GM12878 (cell line): ENCODE measurements around the gene FPGS. TPM values are rescaled to one million over a fixed set of nuclear protein-coding genes. Genes with fewer than 3 reads are reported as not detected.

ENCODE experiments used
- ATF2 ChIP-seq: IDR thresholded peaks from 2 replicates; pipeline ENCODE4 v1.6.1; 2012; ENCODE audit warnings: low read length, inconsistent platforms
- ATF7 ChIP-seq: fragments of 450-650 bp; IDR thresholded peaks from 2 replicates; pipeline ENCODE4 v1.6.1; 2016; ENCODE audit warnings: low read depth, mild to moderate bottlenecking
- CBFB ChIP-seq: IDR thresholded peaks from 2 replicates; pipeline ENCODE4 v1.6.1; 2016; ENCODE audit warnings: antibody characterized with exemption, low read depth
- DPF2 ChIP-seq: fragments of 450-650 bp; IDR thresholded peaks from 2 replicates; pipeline ENCODE4 v1.6.1; 2017; ENCODE audit warnings: mild to moderate bottlenecking
- EGR1 ChIP-seq, 2 experiments: IDR thresholded peaks; 1 replicate in 1 of 2; 2 replicates in 1 of 2; pipeline ENCODE4 v1.6.1; 2011 to 2012; ENCODE audit warnings: low read depth in 2 of 2, low read length in 2 of 2, borderline replicate concordance in 1 of 2, mild to moderate bottlenecking in 1 of 2, moderate library complexity in 1 of 2
- EP300 ChIP-seq, 2 experiments: fragments of 150-350 bp in 1 of 2; IDR thresholded peaks; 2 replicates each; pipeline ENCODE4 v1.6.1; 2011 to 2012; ENCODE audit warnings: low read depth in 2 of 2, low read length in 2 of 2, borderline replicate concordance in 1 of 2, improper control_type of control experiment in 1 of 2, inconsistent platforms in 1 of 2; ENCODE audit not compliant: control insufficient read depth in 1 of 2
- HDGF ChIP-seq: fragments of 450-650 bp; IDR thresholded peaks from 2 replicates; pipeline ENCODE4 v1.6.1; 2016; ENCODE audit warnings: antibody characterized with exemption
- MXI1 ChIP-seq: fragments of 150-350 bp; IDR thresholded peaks from 2 replicates; pipeline ENCODE4 v1.6.1; 2011; ENCODE audit warnings: low read depth, mild to moderate bottlenecking, inconsistent platforms, low read length, improper control_type of control experiment
- MYB ChIP-seq: fragments of 150-350 bp; IDR thresholded peaks from 2 replicates; pipeline ENCODE4 v1.6.1; 2014; ENCODE audit warnings: mild to moderate bottlenecking, low read depth, low read length, borderline replicate concordance
- NBN ChIP-seq: fragments of 450-650 bp; IDR thresholded peaks from 2 replicates; pipeline ENCODE4 v1.6.1; 2016
- NFIC ChIP-seq: IDR thresholded peaks from 2 replicates; pipeline ENCODE4 v1.6.1; 2012; ENCODE audit warnings: low read depth, mild to moderate bottlenecking, inconsistent platforms, low read length, moderate library complexity
- NFXL1 ChIP-seq: fragments of 450-650 bp; IDR thresholded peaks from 2 replicates; pipeline ENCODE4 v1.6.1; 2017; ENCODE audit warnings: antibody characterized with exemption, mild to moderate bottlenecking, borderline replicate concordance
- NR2F1 ChIP-seq: fragments of 450-650 bp; conservative IDR thresholded peaks from 2 replicates; pipeline ENCODE4 v1.6.1; 2017; ENCODE audit warnings: mild to moderate bottlenecking
- RAD51 ChIP-seq: fragments of 450-650 bp; IDR thresholded peaks from 2 replicates; pipeline ENCODE4 v1.6.1; 2016; ENCODE audit warnings: moderate library complexity, mild to moderate bottlenecking, inconsistent platforms
- SMAD1 ChIP-seq: fragments of 450-650 bp; IDR thresholded peaks from 2 replicates; pipeline ENCODE4 v1.6.1; 2018; ENCODE audit warnings: mild to moderate bottlenecking, low read depth; ENCODE audit not compliant: partially characterized antibody
- SPI1 ChIP-seq: IDR thresholded peaks from 2 replicates; pipeline ENCODE4 v1.6.1; 2011; ENCODE audit warnings: low read depth, mild to moderate bottlenecking, low read length, moderate library complexity, borderline replicate concordance; ENCODE audit not compliant: insufficient read depth
- TCF12 ChIP-seq: IDR thresholded peaks from 2 replicates; pipeline ENCODE4 v1.6.1; 2011; ENCODE audit warnings: low read depth, mild to moderate bottlenecking, low read length
- YY1 ChIP-seq: IDR thresholded peaks from 2 replicates; pipeline ENCODE4 v1.6.1; 2011; ENCODE audit warnings: low read depth, mild to moderate bottlenecking, low read length
- ZZZ3 ChIP-seq: IDR thresholded peaks from 2 replicates; pipeline ENCODE4 v1.6.1; 2011; ENCODE audit warnings: low read depth; ENCODE audit not compliant: control insufficient read depth, insufficient read length
- polyA plus RNA-seq, 11 experiments: library from polyadenylated mRNA; depleted of rRNA in 4 of 11; unstranded in 6 of 11; stranded (reverse) in 5 of 11; fragments of >200 nt; fragmentation: Nextera tagmentation in 4 of 11; fragmentation: Illumina TruSeq in 1 of 11; extraction: Ambion mirVana in 4 of 11; extraction: Trizol in 1 of 11; gene quantifications; 1 replicate in 1 of 11; 2 replicates in 10 of 11; pipeline versions ENCODE4 v1.2.1 to v1.2.3, GENCODE V29; 2011 to 2016; ENCODE audit warnings: inconsistent platforms in 2 of 11, missing spikeins in 2 of 11, low read depth in 1 of 11
- total RNA-seq, 4 experiments: library from RNA; depleted of rRNA in 3 of 4; stranded (reverse); fragments of >200 nt in 3 of 4; fragmentation: Illumina TruSeq in 1 of 4; extraction: Trizol in 1 of 4; gene quantifications; 2 replicates each; pipeline versions ENCODE4 v1.2.1 to v1.2.3, GENCODE V29; 2013 to 2021
- TF ChIP-seq, protein P1 (sequence below): fragments of 450-650 bp; IDR thresholded peaks from 2 replicates; pipeline ENCODE4 v1.6.1; 2017; ENCODE audit warnings: mild to moderate bottlenecking, low read depth, inconsistent platforms; ENCODE audit not compliant: poor library complexity, severe bottlenecking
- TF ChIP-seq, protein P2 (sequence below): fragments of 450-650 bp; IDR thresholded peaks from 2 replicates; pipeline ENCODE4 v1.6.1; 2016; ENCODE audit warnings: mild to moderate bottlenecking

FPGS gene
- total and polyA plus RNA-seq, 10 of the 15 experiments (the other 5 are each of a cell fraction or from before 2014, with no cell fraction given) = 1.2 to 127 (median 80.4) TPM

DNA sequence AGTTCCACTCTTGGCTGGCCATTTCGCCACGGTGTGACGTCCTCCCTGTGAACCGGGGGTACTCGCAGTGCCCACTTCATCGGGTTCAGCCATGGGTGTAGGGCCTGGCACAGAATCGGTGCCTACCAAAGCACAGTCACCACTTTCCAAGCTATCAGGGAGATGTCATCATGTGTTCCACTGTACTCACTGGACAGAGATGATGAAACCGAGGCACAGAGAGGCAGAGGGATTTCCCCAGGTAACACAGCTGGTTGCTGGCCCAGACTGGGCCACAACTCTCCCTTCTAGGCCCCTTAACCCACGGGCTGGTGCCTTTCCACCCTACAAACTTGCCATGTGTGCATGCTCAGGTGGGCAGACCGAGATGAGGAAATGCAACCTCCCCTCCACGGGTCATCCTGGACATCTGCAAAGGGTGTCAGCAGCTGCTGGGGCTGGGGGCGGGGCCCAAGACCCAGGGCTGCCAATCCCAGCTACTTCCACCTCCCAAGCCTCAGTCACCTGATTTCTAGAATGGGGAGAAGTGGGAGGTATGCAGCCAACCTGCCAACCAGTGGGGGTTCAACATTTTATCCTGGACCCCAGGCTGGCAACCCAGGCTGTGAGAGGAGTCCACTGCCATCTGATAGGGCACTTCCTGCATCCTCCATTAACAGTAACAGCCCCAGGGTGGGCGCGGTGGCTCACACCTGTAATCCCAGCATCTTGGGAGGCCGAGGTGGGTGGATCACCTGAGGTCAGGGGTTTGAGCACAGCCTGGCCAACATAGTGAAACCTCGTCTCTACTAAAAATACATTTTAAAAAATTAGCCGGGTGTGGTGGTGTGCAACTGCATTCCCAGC lies 23.3 kb upstream of the FPGS start (continued):
- TF ChIP-seq NBN (peak; percentile 82; the same call in 1 of the 2 replicates), SMAD1 (no peak), YY1 (0 out of 2 replicates have a peak, but pooled peaks have one; percentile 16), NFXL1 (0 out of 2 replicates have a peak, but pooled peaks have one; percentile 26), EP300 (IDR thresholded peaks at IDR 0.05; ENCODE audit: borderline replicate concordance in 1 of 2, control insufficient read depth in 1 of 2, low read depth in 2 of 2, low read length in 2 of 2) (peak in 1 of 2 experiments; percentile 23; a peak in 1 of 4 replicates), MYB (no peak), ATF2 (no peak), SPI1 (peak; percentile 73), NFIC (no peak), ZZZ3 (no peak), MXI1 (peak; percentile 53), HDGF (0 out of 2 replicates have a peak, but pooled peaks have one; percentile 31), NR2F1 (peak; percentile 23; the same call in 1 of the 2 replicates), TCF12 (peak; percentile 85), EGR1 (IDR thresholded peaks at IDR 0.05; ENCODE audit: borderline replicate concordance in 1 of 2, low read depth in 2 of 2, low read length in 2 of 2) (peak in 1 of 2 experiments; percentile 28; a peak in 1 of 3 replicates), DPF2 (no peak; the same call in 1 of the 2 replicates), CBFB (no peak), RAD51 (peak; percentile 58), ATF7 (peak; percentile 60)
- TF ChIP-seq, protein P1, sequence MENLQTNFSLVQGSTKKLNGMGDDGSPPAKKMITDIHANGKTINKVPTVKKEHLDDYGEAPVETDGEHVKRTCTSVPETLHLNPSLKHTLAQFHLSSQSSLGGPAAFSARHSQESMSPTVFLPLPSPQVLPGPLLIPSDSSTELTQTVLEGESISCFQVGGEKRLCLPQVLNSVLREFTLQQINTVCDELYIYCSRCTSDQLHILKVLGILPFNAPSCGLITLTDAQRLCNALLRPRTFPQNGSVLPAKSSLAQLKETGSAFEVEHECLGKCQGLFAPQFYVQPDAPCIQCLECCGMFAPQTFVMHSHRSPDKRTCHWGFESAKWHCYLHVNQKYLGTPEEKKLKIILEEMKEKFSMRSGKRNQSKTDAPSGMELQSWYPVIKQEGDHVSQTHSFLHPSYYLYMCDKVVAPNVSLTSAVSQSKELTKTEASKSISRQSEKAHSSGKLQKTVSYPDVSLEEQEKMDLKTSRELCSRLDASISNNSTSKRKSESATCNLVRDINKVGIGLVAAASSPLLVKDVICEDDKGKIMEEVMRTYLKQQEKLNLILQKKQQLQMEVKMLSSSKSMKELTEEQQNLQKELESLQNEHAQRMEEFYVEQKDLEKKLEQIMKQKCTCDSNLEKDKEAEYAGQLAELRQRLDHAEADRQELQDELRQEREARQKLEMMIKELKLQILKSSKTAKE = peak; percentile 34
- TF ChIP-seq, protein P2, sequence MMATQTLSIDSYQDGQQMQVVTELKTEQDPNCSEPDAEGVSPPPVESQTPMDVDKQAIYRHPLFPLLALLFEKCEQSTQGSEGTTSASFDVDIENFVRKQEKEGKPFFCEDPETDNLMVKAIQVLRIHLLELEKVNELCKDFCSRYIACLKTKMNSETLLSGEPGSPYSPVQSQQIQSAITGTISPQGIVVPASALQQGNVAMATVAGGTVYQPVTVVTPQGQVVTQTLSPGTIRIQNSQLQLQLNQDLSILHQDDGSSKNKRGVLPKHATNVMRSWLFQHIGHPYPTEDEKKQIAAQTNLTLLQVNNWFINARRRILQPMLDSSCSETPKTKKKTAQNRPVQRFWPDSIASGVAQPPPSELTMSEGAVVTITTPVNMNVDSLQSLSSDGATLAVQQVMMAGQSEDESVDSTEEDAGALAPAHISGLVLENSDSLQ = peak; percentile 88
